HCT116 (cell line): ENCODE measurements around the gene CARD8. TPM values are rescaled to one million over a fixed set of nuclear protein-coding genes. Genes with fewer than 3 reads are reported as not detected.

Experiments used
- ATAC-seq: fragments of 200-7000 bp; cut with Tn5 transposase; 2 replicates; pipeline ENCODE4 v1.9.1; 2020; ENCODE audit warnings: mild to moderate bottlenecking, moderate library complexity
- BruUV-seq: library from RNA; stranded (reverse); fragments of 400-500 nt; replicated peaks from 2 replicates; lab custom pipeline; 2021; lab: Mats Ljungman, UMichigan
- CTCF ChIA-PET: fragments of 300-600 bp; sonication (Branson Sonifier 250); formaldehyde crosslinking; loops from one replicate; lab custom pipeline; 2021; ENCODE audit warnings: antibody characterized with exemption; lab: Charles Lee
- POLR2A ChIA-PET: fragments of 300-600, 350-600 bp; sonication (Branson Sonifier 250); formaldehyde crosslinking; loops from one replicate; lab custom pipeline; 2021; ENCODE audit warnings: antibody characterized with exemption; lab: Charles Lee
- RAD21 ChIA-PET, 2 experiments: fragments of 300-600 bp; sonication (Branson Sonifier 250); formaldehyde crosslinking; loops; one replicate each; lab custom pipeline; 2023; ENCODE audit warnings: low total read pairs in 2 of 2; ENCODE audit not compliant: uncharacterized antibody in 2 of 2, unreplicated experiment in 2 of 2, low non-redundant PET in 1 of 2; lab: Charles Lee
- DNase-seq: peaks from one replicate; pipeline ENCODE4 v3.0.0-alpha.2; 2010; ENCODE audit warnings: low read depth, low spot score
- H2AFZ ChIP-seq: fragments of 200-600 bp; shearing (Covaris generic), sonication (generic); 2 replicates; pipeline ENCODE4 v1.6.1; 2017; ENCODE audit warnings: low read depth, mixed run types, mixed read lengths, antibody characterized with exemption, low read length; ENCODE audit not compliant: poor library complexity, severe bottlenecking
- H3K27ac ChIP-seq: 2 replicates; pipeline ENCODE4 v1.5.1; 2012; ENCODE audit warnings: low read depth, low read length
- H3K27me3 ChIP-seq: fragments of 200-600 bp; sonication (generic); 2 replicates; pipeline ENCODE4 v1.6.1; 2016; ENCODE audit warnings: mixed run types, low read length, mixed read lengths; ENCODE audit not compliant: insufficient read depth
- H3K36me3 ChIP-seq, 2 experiments: fragments of 200-500 bp in 1 of 2; fragments of 200-600 bp in 1 of 2; sonication (Bioruptor generic) in 1 of 2; sonication (generic) in 1 of 2; 2 replicates each; pipeline versions ENCODE4 v1.5.1 to v1.6.1; 2014 to 2016; ENCODE audit warnings: low read length in 2 of 2, inconsistent platforms in 1 of 2, mixed read lengths in 1 of 2, mixed run types in 1 of 2; ENCODE audit not compliant: insufficient read depth in 2 of 2, control insufficient read depth in 1 of 2
- H3K4me1 ChIP-seq, 2 experiments: fragments of 200-600 bp in 1 of 2; sonication (generic) in 1 of 2; 2 replicates each; pipeline versions ENCODE4 v1.5.1 to v1.6.1; 2012 to 2017; ENCODE audit warnings: low read length in 2 of 2, inconsistent platforms in 1 of 2, mild to moderate bottlenecking in 1 of 2, mixed read lengths in 1 of 2, mixed run types in 1 of 2, moderate library complexity in 1 of 2; ENCODE audit not compliant: insufficient read depth in 2 of 2, control insufficient read depth in 1 of 2
- H3K4me2 ChIP-seq: fragments of 200-600 bp; sonication (generic); 2 replicates; pipeline ENCODE4 v1.6.1; 2017; ENCODE audit warnings: mixed run types, low read length, mixed read lengths
- H3K4me3 ChIP-seq, 2 experiments: fragments of 200-600 bp in 1 of 2; sonication (generic) in 1 of 2; replicated peaks in 1 of 2; 2 replicates each; pipeline ENCODE4 v1.5.1; 2011 to 2016; ENCODE audit warnings: low read length in 2 of 2, control low read depth in 1 of 2, low read depth in 1 of 2, mild to moderate bottlenecking in 1 of 2, mixed read lengths in 1 of 2, mixed run types in 1 of 2
- H3K79me2 ChIP-seq: fragments of 200-600 bp; sonication (generic); 2 replicates; pipeline ENCODE4 v1.6.1; 2017; ENCODE audit warnings: mild to moderate bottlenecking, mixed run types, low read length, moderate library complexity, mixed read lengths; ENCODE audit not compliant: insufficient read depth
- H3K9ac ChIP-seq: fragments of 200-600 bp; sonication (generic); 2 replicates; pipeline ENCODE4 v1.6.1; 2016; ENCODE audit warnings: low read length, mixed read lengths
- H3K9me2 ChIP-seq: fragments of 200-600 bp; sonication (generic), shearing (Covaris generic); 2 replicates; pipeline ENCODE4 v1.6.1; 2017; ENCODE audit warnings: mixed run types, mild to moderate bottlenecking, moderate library complexity; ENCODE audit not compliant: insufficient read depth
- H3K9me3 ChIP-seq, 2 experiments: fragments of 200-500 bp in 1 of 2; fragments of 200-600 bp in 1 of 2; sonication (Bioruptor generic) in 1 of 2; sonication (generic) in 1 of 2; 2 replicates each; pipeline ENCODE4 v1.6.1; 2014 to 2017; ENCODE audit warnings: low read length in 2 of 2, mixed read lengths in 2 of 2, inconsistent platforms in 1 of 2, low read depth in 1 of 2, mild to moderate bottlenecking in 1 of 2, mixed run types in 1 of 2, moderate library complexity in 1 of 2; ENCODE audit not compliant: control insufficient read depth in 1 of 2, insufficient read depth in 1 of 2
- H4K20me1 ChIP-seq: fragments of 200-600 bp; sonication (generic), shearing (Covaris generic); 2 replicates; pipeline ENCODE4 v1.6.1; 2017; ENCODE audit warnings: mixed run types, mild to moderate bottlenecking, moderate library complexity; ENCODE audit not compliant: insufficient read depth
- CTCF ChIP-seq, 3 experiments: fragments of 200-600 bp in 1 of 3; sonication (generic) in 1 of 3; IDR thresholded peaks in 2 of 3; conservative IDR thresholded peaks in 1 of 3; 2 replicates each; pipeline ENCODE4 v1.5.1; 2012 to 2017; ENCODE audit warnings: low read depth in 2 of 3, low read length in 2 of 3, antibody characterized with exemption in 1 of 3, borderline replicate concordance in 1 of 3, control low read depth in 1 of 3, mild to moderate bottlenecking in 1 of 3, mixed read lengths in 1 of 3, mixed run types in 1 of 3, moderate library complexity in 1 of 3; ENCODE audit not compliant: insufficient read depth in 1 of 3
- EZH2 ChIP-seq: fragments of 200-600 bp; sonication (generic); IDR thresholded peaks from 2 replicates; pipeline ENCODE4 v1.6.1; 2017; ENCODE audit warnings: antibody characterized with exemption, mixed run types
- EZH2phosphoT487 ChIP-seq: fragments of 200-600 bp; IDR thresholded peaks from 2 replicates; pipeline ENCODE4 v1.6.1; 2018; ENCODE audit warnings: antibody characterized with exemption, borderline replicate concordance
- RAD21 ChIP-seq: IDR thresholded peaks from 2 replicates; pipeline ENCODE4 v1.6.1; 2012; ENCODE audit warnings: low read depth, mild to moderate bottlenecking
- REST ChIP-seq: IDR thresholded peaks from 2 replicates; pipeline ENCODE4 v1.6.1; 2012; ENCODE audit warnings: low read depth
- SP1 ChIP-seq: IDR thresholded peaks from 2 replicates; pipeline ENCODE4 v1.6.1; 2012; ENCODE audit warnings: low read depth
- TCF7L2 ChIP-seq: IDR thresholded peaks from 2 replicates; pipeline ENCODE4 v1.7.0; 2011; ENCODE audit warnings: borderline replicate concordance, inconsistent platforms; ENCODE audit not compliant: insufficient read depth, insufficient read length; ENCODE audit errors: extremely low read depth
- ZNF274 ChIP-seq: fragments of 200-500 bp; sonication (Bioruptor generic); IDR thresholded peaks from 2 replicates; pipeline ENCODE4 v1.6.1; 2014; ENCODE audit warnings: mild to moderate bottlenecking, low read depth, low read length, inconsistent platforms
- intact Hi-C: fragments of 100-400 bp; cut with micrococcal nuclease; formaldehyde crosslinking; loops from 2 replicates; pipeline ENCODE4 v1.10.0; 2022
- total RNA-seq: library from RNA; stranded (reverse); gene quantifications from one replicate; pipeline ENCODE4 v1.2.1, GENCODE V29; 2021; ENCODE audit not compliant: unreplicated experiment

CARD8 gene
- total RNA-seq, 1 experiment from 2014 or later, result 17.5 TPM

- BruUV-seq, result no TSS peak
- Histone ChIP-seq H3K4me1 (no peaks in the 10 kb centered on the region), H4K20me1 (no peaks in the 10 kb centered on the region), H3K4me2 (no peak overlapping the region), H3K9me3 (no peaks in the 10 kb centered on the region), H3K4me3 (no peak overlapping the region), H3K36me3 (peaks cover 0 to 3% of the 10 kb centered on the region in 2 experiments; a peak in 1 of 4 replicates), H3K27ac (no peak overlapping the region), H3K9ac (no peak overlapping the region), H2AFZ (no peak overlapping the region), H3K27me3 (no peaks in the 10 kb centered on the region), H3K9me2 (no peaks in the 10 kb centered on the region), H3K79me2 (no peaks in the 10 kb centered on the region)
- intact Hi-C loops, result no loop called here
- CTCF ChIA-PET, result no interaction called here
- no peak for ATAC-seq
- no peak for DNase-seq
- TF ChIP-seq TCF7L2, result no peak
- TF ChIP-seq CTCF (IDR thresholded peaks at IDR 0.05 in 2 of 3, conservative IDR thresholded peaks at IDR 0.05 in 1 of 3; ENCODE audit: borderline replicate concordance in 1 of 3, insufficient read depth in 1 of 3, low read depth in 2 of 3, low read length in 2 of 3), result no peak
- no peak for TF ChIP-seq ZNF274
- TF ChIP-seq REST, result no peak
- TF ChIP-seq RAD21, result no peak
- TF ChIP-seq EZH2, result no peak
- no peak for TF ChIP-seq SP1
- no peak for TF ChIP-seq EZH2phosphoT487
- RAD21 ChIA-PET, result no interaction called here
- POLR2A ChIA-PET, result no interaction called here
These were observed 8.5 kb downstream of the CARD8 start for GRCh38 chr19:48247212-48247611.
